HepG2 (cell line): ENCODE data around the gene SHISA7.

Source experiments
- EZH2 ChIP-seq: conservative IDR thresholded peaks from 2 replicates; pipeline ENCODE4 v1.6.1; 2012; ENCODE audit warnings: mild to moderate bottlenecking, low read depth, low read length, moderate library complexity
- GATAD2A ChIP-seq: IDR thresholded peaks from 2 replicates; pipeline ENCODE4 v1.6.1; 2016
- POLR2AphosphoS5 ChIP-seq: IDR thresholded peaks from 2 replicates; pipeline ENCODE4 v1.6.1; 2012; ENCODE audit warnings: low read depth, low read length
- RAD21 ChIP-seq: fragments of 450-650 bp; formaldehyde crosslinking; IDR thresholded peaks from 2 replicates; pipeline ENCODE4 v1.5.0; 2020; ENCODE audit warnings: mild to moderate bottlenecking
- ZFP41 ChIP-seq: sonication (generic); formaldehyde crosslinking; IDR thresholded peaks from 2 replicates; pipeline ENCODE4 v1.4.0; 2020; ENCODE audit warnings: mild to moderate bottlenecking, missing genetic modification reagents, borderline replicate concordance
- ZNF460 ChIP-seq: sonication (generic); formaldehyde crosslinking; IDR thresholded peaks from 2 replicates; pipeline ENCODE4 v1.5.1; 2020; ENCODE audit warnings: missing genetic modification reagents, mild to moderate bottlenecking, borderline replicate concordance
- ZNF629 ChIP-seq: sonication (generic); formaldehyde crosslinking; conservative IDR thresholded peaks from 2 replicates; pipeline ENCODE4 v1.5.0; 2020; ENCODE audit warnings: missing genetic modification reagents
- ZSCAN22 ChIP-seq: sonication (generic); formaldehyde crosslinking; IDR thresholded peaks from 2 replicates; pipeline ENCODE4 v1.4.0; 2020; ENCODE audit warnings: mild to moderate bottlenecking, missing genetic modification reagents
- TF ChIP-seq, protein P1 (sequence below): sonication (generic); formaldehyde crosslinking; IDR thresholded peaks from 2 replicates; pipeline ENCODE4 v1.4.0; 2020; ENCODE audit warnings: mild to moderate bottlenecking, missing genetic modification reagents, borderline replicate concordance
- TF ChIP-seq, protein P2 (sequence below): sonication (generic); formaldehyde crosslinking; IDR thresholded peaks from 2 replicates; pipeline ENCODE4 v1.5.0; 2020; ENCODE audit warnings: mild to moderate bottlenecking, missing genetic modification reagents, borderline replicate concordance
- TF ChIP-seq, protein P3 (sequence below): sonication (generic); formaldehyde crosslinking; IDR thresholded peaks from 2 replicates; pipeline ENCODE4 v1.4.0; 2020; ENCODE audit warnings: missing genetic modification reagents
- TF ChIP-seq, protein P4 (sequence below): sonication (generic); formaldehyde crosslinking; IDR thresholded peaks from 2 replicates; pipeline ENCODE4 v1.4.0; 2020; ENCODE audit warnings: missing genetic modification reagents, mild to moderate bottlenecking, borderline replicate concordance
- TF ChIP-seq, protein P5 (sequence below): sonication (generic); formaldehyde crosslinking; conservative IDR thresholded peaks from 2 replicates; pipeline ENCODE4 v1.4.0; 2020; ENCODE audit warnings: missing genetic modification reagents

DNA sequence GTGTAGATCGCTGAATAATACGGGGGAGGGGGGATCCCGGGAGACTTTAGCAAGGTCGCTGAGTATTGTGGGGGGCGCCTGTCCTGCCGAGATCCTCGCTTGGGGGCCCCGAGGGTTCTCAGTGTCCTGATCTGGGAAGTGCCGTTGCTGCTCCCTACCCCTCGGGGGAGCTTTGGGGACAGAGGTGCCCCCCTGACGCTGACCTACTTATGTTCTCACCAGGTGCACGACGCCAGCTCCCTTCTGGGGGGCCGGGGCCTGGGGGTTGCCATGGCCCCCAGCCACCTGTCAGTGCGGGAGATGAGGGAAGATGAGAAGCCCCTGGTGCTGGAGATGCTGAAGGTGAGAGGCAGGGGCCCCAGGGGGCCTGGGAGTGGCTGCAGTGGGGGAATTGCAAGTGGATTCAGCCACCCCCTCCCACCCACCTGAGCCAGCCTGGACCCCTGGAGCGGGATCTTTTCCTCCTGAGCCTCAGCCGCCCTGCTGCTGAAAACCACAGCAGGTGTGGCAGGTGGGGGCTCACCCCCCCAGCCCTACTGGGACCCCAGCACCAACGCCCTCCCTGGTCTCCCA lies 42.4 kb upstream of the SHISA7 start:
- TF ChIP-seq ZSCAN22 (CRISPR knock-in tag) (no peak), GATAD2A (CRISPR knock-in tag) (no peak), POLR2AphosphoS5 (no peak), ZFP41 (CRISPR knock-in tag) (no peak), ZNF629 (CRISPR knock-in tag) (no peak), ZNF460 (CRISPR knock-in tag) (no peak), EZH2 (no peak), RAD21 (CRISPR knock-in tag) (no peak)
- TF ChIP-seq, protein P1, sequence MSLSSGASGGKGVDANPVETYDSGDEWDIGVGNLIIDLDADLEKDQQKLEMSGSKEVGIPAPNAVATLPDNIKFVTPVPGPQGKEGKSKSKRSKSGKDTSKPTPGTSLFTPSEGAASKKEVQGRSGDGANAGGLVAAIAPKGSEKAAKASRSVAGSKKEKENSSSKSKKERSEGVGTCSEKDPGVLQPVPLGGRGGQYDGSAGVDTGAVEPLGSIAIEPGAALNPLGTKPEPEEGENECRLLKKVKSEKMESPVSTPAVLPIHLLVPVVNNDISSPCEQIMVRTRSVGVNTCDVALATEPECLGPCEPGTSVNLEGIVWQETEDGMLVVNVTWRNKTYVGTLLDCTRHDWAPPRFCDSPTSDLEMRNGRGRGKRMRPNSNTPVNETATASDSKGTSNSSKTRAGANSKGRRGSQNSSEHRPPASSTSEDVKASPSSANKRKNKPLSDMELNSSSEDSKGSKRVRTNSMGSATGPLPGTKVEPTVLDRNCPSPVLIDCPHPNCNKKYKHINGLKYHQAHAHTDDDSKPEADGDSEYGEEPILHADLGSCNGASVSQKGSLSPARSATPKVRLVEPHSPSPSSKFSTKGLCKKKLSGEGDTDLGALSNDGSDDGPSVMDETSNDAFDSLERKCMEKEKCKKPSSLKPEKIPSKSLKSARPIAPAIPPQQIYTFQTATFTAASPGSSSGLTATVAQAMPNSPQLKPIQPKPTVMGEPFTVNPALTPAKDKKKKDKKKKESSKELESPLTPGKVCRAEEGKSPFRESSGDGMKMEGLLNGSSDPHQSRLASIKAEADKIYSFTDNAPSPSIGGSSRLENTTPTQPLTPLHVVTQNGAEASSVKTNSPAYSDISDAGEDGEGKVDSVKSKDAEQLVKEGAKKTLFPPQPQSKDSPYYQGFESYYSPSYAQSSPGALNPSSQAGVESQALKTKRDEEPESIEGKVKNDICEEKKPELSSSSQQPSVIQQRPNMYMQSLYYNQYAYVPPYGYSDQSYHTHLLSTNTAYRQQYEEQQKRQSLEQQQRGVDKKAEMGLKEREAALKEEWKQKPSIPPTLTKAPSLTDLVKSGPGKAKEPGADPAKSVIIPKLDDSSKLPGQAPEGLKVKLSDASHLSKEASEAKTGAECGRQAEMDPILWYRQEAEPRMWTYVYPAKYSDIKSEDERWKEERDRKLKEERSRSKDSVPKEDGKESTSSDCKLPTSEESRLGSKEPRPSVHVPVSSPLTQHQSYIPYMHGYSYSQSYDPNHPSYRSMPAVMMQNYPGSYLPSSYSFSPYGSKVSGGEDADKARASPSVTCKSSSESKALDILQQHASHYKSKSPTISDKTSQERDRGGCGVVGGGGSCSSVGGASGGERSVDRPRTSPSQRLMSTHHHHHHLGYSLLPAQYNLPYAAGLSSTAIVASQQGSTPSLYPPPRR (CRISPR knock-in tag), result no peak
- TF ChIP-seq, protein P2, sequence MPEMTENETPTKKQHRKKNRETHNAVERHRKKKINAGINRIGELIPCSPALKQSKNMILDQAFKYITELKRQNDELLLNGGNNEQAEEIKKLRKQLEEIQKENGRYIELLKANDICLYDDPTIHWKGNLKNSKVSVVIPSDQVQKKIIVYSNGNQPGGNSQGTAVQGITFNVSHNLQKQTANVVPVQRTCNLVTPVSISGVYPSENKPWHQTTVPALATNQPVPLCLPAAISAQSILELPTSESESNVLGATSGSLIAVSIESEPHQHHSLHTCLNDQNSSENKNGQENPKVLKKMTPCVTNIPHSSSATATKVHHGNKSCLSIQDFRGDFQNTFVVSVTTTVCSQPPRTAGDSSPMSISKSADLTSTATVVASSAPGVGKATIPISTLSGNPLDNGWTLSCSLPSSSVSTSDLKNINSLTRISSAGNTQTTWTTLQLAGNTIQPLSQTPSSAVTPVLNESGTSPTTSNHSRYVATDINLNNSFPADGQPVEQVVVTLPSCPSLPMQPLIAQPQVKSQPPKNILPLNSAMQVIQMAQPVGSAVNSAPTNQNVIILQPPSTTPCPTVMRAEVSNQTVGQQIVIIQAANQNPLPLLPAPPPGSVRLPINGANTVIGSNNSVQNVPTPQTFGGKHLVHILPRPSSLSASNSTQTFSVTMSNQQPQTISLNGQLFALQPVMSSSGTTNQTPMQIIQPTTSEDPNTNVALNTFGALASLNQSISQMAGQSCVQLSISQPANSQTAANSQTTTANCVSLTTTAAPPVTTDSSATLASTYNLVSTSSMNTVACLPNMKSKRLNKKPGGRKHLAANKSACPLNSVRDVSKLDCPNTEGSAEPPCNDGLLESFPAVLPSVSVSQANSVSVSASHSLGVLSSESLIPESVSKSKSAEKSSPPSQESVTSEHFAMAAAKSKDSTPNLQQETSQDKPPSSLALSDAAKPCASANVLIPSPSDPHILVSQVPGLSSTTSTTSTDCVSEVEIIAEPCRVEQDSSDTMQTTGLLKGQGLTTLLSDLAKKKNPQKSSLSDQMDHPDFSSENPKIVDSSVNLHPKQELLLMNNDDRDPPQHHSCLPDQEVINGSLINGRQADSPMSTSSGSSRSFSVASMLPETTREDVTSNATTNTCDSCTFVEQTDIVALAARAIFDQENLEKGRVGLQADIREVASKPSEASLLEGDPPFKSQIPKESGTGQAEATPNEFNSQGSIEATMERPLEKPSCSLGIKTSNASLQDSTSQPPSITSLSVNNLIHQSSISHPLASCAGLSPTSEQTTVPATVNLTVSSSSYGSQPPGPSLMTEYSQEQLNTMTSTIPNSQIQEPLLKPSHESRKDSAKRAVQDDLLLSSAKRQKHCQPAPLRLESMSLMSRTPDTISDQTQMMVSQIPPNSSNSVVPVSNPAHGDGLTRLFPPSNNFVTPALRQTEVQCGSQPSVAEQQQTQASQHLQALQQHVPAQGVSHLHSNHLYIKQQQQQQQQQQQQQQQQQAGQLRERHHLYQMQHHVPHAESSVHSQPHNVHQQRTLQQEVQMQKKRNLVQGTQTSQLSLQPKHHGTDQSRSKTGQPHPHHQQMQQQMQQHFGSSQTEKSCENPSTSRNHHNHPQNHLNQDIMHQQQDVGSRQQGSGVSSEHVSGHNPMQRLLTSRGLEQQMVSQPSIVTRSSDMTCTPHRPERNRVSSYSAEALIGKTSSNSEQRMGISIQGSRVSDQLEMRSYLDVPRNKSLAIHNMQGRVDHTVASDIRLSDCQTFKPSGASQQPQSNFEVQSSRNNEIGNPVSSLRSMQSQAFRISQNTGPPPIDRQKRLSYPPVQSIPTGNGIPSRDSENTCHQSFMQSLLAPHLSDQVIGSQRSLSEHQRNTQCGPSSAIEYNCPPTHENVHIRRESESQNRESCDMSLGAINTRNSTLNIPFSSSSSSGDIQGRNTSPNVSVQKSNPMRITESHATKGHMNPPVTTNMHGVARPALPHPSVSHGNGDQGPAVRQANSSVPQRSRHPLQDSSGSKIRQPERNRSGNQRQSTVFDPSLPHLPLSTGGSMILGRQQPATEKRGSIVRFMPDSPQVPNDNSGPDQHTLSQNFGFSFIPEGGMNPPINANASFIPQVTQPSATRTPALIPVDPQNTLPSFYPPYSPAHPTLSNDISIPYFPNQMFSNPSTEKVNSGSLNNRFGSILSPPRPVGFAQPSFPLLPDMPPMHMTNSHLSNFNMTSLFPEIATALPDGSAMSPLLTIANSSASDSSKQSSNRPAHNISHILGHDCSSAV (CRISPR knock-in tag), result no peak
- TF ChIP-seq, protein P3, sequence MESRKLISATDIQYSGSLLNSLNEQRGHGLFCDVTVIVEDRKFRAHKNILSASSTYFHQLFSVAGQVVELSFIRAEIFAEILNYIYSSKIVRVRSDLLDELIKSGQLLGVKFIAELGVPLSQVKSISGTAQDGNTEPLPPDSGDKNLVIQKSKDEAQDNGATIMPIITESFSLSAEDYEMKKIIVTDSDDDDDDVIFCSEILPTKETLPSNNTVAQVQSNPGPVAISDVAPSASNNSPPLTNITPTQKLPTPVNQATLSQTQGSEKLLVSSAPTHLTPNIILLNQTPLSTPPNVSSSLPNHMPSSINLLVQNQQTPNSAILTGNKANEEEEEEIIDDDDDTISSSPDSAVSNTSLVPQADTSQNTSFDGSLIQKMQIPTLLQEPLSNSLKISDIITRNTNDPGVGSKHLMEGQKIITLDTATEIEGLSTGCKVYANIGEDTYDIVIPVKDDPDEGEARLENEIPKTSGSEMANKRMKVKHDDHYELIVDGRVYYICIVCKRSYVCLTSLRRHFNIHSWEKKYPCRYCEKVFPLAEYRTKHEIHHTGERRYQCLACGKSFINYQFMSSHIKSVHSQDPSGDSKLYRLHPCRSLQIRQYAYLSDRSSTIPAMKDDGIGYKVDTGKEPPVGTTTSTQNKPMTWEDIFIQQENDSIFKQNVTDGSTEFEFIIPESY, result no peak
- TF ChIP-seq, protein P4, sequence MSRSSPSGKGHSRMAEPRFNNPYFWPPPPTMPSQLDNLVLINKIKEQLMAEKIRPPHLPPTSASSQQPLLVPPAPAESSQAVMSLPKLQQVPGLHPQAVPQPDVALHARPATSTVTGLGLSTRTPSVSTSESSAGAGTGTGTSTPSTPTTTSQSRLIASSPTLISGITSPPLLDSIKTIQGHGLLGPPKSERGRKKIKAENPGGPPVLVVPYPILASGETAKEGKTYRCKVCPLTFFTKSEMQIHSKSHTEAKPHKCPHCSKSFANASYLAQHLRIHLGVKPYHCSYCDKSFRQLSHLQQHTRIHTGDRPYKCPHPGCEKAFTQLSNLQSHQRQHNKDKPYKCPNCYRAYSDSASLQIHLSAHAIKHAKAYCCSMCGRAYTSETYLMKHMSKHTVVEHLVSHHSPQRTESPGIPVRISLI (CRISPR knock-in tag), result no peak
- TF ChIP-seq, protein P5, sequence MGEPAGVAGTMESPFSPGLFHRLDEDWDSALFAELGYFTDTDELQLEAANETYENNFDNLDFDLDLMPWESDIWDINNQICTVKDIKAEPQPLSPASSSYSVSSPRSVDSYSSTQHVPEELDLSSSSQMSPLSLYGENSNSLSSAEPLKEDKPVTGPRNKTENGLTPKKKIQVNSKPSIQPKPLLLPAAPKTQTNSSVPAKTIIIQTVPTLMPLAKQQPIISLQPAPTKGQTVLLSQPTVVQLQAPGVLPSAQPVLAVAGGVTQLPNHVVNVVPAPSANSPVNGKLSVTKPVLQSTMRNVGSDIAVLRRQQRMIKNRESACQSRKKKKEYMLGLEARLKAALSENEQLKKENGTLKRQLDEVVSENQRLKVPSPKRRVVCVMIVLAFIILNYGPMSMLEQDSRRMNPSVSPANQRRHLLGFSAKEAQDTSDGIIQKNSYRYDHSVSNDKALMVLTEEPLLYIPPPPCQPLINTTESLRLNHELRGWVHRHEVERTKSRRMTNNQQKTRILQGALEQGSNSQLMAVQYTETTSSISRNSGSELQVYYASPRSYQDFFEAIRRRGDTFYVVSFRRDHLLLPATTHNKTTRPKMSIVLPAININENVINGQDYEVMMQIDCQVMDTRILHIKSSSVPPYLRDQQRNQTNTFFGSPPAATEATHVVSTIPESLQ, result no peak
